Natural killer cell (primary cell): ENCODE results near the gene CCHCR1. TPM values are rescaled to one million over a fixed set of nuclear protein-coding genes. Genes with fewer than 3 reads are reported as not detected.

Experiments
- ATAC-seq, 3 donors: fragments of 150-1000 bp in 2 of 3; fragments of 200-7000 bp in 1 of 3; cut with Tn5 transposase; 1 replicate in 1 of 3; 2 replicates in 2 of 3; pipeline ENCODE4 v1.10.0; 2021; ENCODE audit warnings: mild to moderate bottlenecking in 2 of 3, moderate library complexity in 2 of 3
- DNase-seq, 2 donors: peaks; one replicate each; pipeline versions ENCODE4 v3.0.0 to v3.0.0-alpha.2; 2013 to 2021; ENCODE audit warnings: mixed read lengths in 1 of 2
- H3K27ac ChIP-seq: one replicate; pipeline ENCODE4 v1.5.1; 2013; ENCODE audit warnings: mild to moderate bottlenecking, low read length
- H3K27me3 ChIP-seq: one replicate; pipeline ENCODE4 v1.6.1; 2013; ENCODE audit warnings: low read length; ENCODE audit not compliant: control insufficient read depth, insufficient read depth
- H3K36me3 ChIP-seq: one replicate; pipeline ENCODE4 v1.6.1; 2013; ENCODE audit warnings: low read length; ENCODE audit not compliant: control insufficient read depth, insufficient read depth
- H3K4me1 ChIP-seq: one replicate; pipeline ENCODE4 v1.6.1; 2013; ENCODE audit warnings: low read length; ENCODE audit not compliant: control insufficient read depth, insufficient read depth
- H3K4me3 ChIP-seq: one replicate; pipeline ENCODE4 v1.5.1; 2013; ENCODE audit warnings: low read length
- H3K9me3 ChIP-seq: one replicate; pipeline ENCODE4 v1.6.1; 2013; ENCODE audit warnings: low read length; ENCODE audit not compliant: control insufficient read depth, insufficient read depth
- H3K27ac Mint-ChIP-seq, 2 donors: one replicate each; pipeline ENCODE4 v1.8.0; 2022; ENCODE audit warnings: mild to moderate bottlenecking in 2 of 2, mixed read lengths in 2 of 2, moderate library complexity in 1 of 2
- H3K27me3 Mint-ChIP-seq, 2 donors: one replicate each; pipeline ENCODE4 v1.8.0; 2022; ENCODE audit warnings: low read depth in 2 of 2, mixed read lengths in 2 of 2
- H3K36me3 Mint-ChIP-seq: one replicate; pipeline ENCODE4 v1.8.0; 2022; ENCODE audit warnings: mixed read lengths
- H3K4me1 Mint-ChIP-seq, 2 donors: one replicate each; pipeline ENCODE4 v1.8.0; 2022; ENCODE audit warnings: mixed read lengths in 2 of 2
- H3K4me3 Mint-ChIP-seq: one replicate; pipeline ENCODE4 v1.8.0; 2022; ENCODE audit warnings: mild to moderate bottlenecking, moderate library complexity, mixed read lengths
- H3K9me3 Mint-ChIP-seq, 2 donors: one replicate each; pipeline ENCODE4 v1.8.0; 2022; ENCODE audit warnings: mixed read lengths in 2 of 2
- CTCF ChIP-seq: fragments of 200-600 bp; IDR thresholded peaks from one replicate; pipeline ENCODE4 v1.8.0; 2022; ENCODE audit warnings: antibody characterized with exemption
- WGBS: methylation state at CpG from one replicate; pipeline ENCODE4 v1.1.7; 2013; ENCODE audit warnings: missing lambda C conversion rate; ENCODE audit not compliant: insufficient coverage; 5-methylcytosine and 5-hydroxymethylcytosine counted together
- intact Hi-C: fragments of 100-400 bp; cut with micrococcal nuclease; formaldehyde crosslinking; loops from one replicate; pipeline ENCODE4 v1.14.2; 2022
- total RNA-seq, 4 donors: library from RNA; stranded (reverse); fragments of 120-200 nt in 1 of 4; gene quantifications; one replicate each; pipeline versions ENCODE4 v1.2.3 to v1.2.4, GENCODE V29; 2013 to 2022

The CCHCR1 gene
- total RNA-seq, 3 donors from 2014 or later (not counting 1 experiment from before 2014, with no cell fraction given): 13.0 to 20.7 (median 16.9) TPM

- H3K9me3 ChIP-seq: no peaks in the 10 kb centered on the region
- no peaks in the 10 kb centered on the region for H3K9me3 Mint-ChIP-seq
- no peak overlapping the region for H3K27ac ChIP-seq
- intact Hi-C loops: no loop called here
- 64% methylated on average over 7 of the region's 8 CpGs for WGBS
- no peaks in the 10 kb centered on the region for H3K36me3 Mint-ChIP-seq
- H3K4me3 ChIP-seq: no peak overlapping the region
- H3K4me1 ChIP-seq: peaks cover 24% of the 10 kb centered on the region
- H3K36me3 ChIP-seq: no peaks in the 10 kb centered on the region
- no peak overlapping the region for H3K4me3 Mint-ChIP-seq
- TF ChIP-seq CTCF: no peak
- no peak overlapping the region for H3K27ac Mint-ChIP-seq
- ATAC-seq (no peak), DNase-seq (no peak)
- no peaks in the 10 kb centered on the region for H3K27me3 ChIP-seq
- H3K4me1 Mint-ChIP-seq: peaks cover 12 to 22% of the 10 kb centered on the region in 2 donors
- no peaks in the 10 kb centered on the region for H3K27me3 Mint-ChIP-seq
Measured at GRCh38 chr6:31178143-31179041, 20.8 kb upstream of the CCHCR1 start.

DNA sequence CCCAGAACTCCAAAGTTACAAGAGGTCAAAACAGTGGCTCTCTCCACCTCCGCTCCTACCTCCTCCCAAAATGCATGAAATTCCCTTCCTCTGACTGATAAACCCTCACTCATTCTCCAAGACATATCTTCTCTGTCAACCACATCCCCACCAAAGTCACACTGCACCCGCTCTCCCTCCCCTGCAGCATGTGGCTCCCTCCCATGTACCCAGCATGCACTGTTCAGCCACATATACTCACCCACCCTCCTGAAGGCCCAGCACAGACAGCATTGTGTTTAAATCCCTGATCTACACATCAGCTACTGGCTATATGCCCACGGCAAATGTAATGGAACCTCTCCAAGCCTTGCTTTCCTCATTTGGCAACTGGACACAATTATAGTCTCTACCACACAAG, 18.4 kb upstream of the CCHCR1 start:
- no peak for TF ChIP-seq CTCF
- no peaks in the 10 kb centered on the region for H3K27me3 Mint-ChIP-seq
- no peak overlapping the region for H3K4me3 Mint-ChIP-seq
- Histone ChIP-seq H3K4me3 (no peak overlapping the region), H3K27me3 (no peaks in the 10 kb centered on the region), H3K27ac (no peak overlapping the region), H3K9me3 (no peaks in the 10 kb centered on the region), H3K36me3 (no peaks in the 10 kb centered on the region), H3K4me1 (peaks cover 24% of the 10 kb centered on the region)
- H3K27ac Mint-ChIP-seq: peak overlapping the region in 1 of 2 donors; percentile 67
- ATAC-seq (peak; percentile 52 to 71 (median 64)), DNase-seq (peak in 1 of 2 donors; percentile 47)
- no peaks in the 10 kb centered on the region for H3K9me3 Mint-ChIP-seq
- H3K36me3 Mint-ChIP-seq: no peaks in the 10 kb centered on the region
- 68% methylated on average over 3 of the region's 3 CpGs for WGBS
- peaks cover 12 to 22% of the 10 kb centered on the region in 2 donors for H3K4me1 Mint-ChIP-seq
- intact Hi-C loops: no loop called here

DNA sequence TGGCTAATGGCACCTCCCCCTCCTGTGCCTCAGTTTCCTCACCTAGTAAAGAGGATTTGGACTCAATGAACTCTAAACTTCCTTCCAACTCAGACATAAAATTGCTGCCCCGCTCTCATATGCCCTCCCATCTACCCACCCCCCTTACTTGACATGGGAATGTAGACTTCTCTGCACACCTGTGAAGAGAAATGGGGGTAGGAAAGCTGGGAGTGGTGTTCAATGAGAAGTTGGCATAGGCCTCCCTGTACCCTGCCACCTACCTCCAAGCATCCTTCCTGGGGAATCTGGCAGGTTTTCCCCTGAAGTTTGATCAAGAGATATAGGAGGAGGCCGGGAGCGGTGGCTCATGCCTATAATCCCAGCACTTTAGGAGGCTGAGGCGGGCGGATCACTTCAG, 16.8 kb upstream of the CCHCR1 start:
- peaks cover 14% of the 10 kb centered on the region for H3K4me1 ChIP-seq
- no peak for TF ChIP-seq CTCF
- intact Hi-C loops: no loop called here
- Mint-ChIP-seq H3K27ac (no peak overlapping the region), H3K4me3 (no peak overlapping the region), H3K9me3 (no peaks in the 10 kb centered on the region), H3K27me3 (no peaks in the 10 kb centered on the region), H3K4me1 (peaks cover 12 to 14% of the 10 kb centered on the region in 2 donors), H3K36me3 (no peaks in the 10 kb centered on the region)
- no peak overlapping the region for H3K4me3 ChIP-seq
- H3K36me3 ChIP-seq: no peaks in the 10 kb centered on the region
- H3K27me3 ChIP-seq: no peaks in the 10 kb centered on the region
- no peak for DNase-seq
- H3K27ac ChIP-seq: no peak overlapping the region
- 95% methylated on average over 3 of the region's 5 CpGs for WGBS
- H3K9me3 ChIP-seq: no peaks in the 10 kb centered on the region
- no peak for ATAC-seq
